ENCODE results near the gene THAP7. TPM values are rescaled to one million over a fixed set of nuclear protein-coding genes. Genes with fewer than 3 reads are reported as not detected.
A peak's percentile ranks its signal among the peaks of the same experiment; 100 is the strongest.

Gene THAP7
- total RNA-seq, 1 experiment from 2014 or later: 33.7 TPM

DNA sequence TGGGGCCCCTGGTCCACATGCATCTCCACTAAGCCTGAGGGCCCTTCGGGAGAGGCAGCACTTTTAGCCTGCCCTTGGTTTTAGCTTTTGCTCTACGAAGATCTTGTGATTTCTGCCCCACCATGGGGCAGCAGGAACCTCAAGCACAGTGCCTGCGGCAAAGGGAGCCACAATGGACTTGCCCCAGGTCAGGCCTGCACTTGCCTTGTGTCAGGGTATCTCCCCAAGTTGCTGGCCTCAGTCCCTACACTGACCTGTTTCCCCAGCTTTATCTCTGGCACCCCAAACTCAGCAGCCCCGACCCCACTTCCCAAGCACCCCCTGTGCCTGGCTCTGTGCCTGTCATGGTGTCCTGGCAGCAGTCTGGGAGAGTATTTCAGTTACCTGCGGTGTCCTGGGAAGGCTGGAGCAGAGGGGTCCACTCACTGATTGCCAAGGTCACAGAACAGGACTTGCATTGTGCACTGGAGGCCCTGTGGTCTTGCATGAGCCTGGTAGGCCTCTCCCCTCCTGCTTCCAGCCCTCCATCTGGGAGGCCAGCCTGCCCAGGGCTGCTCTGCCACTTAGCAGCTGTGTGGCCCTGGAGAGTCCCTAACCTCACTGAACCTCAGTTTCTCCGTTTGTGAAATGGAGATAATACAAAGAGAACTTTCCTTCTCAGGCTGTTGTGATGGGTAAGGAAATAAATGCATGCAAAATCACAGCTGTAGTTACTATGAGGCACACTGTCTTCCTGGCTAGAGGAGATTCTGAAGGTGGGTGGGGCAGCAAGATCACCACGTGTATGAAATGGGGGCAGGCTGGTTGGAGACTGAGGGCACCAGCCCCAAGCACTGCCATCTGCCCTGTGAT is 38.5 kb downstream of the THAP7 start:
- Histone ChIP-seq H3K36me3 (ENCODE audit: insufficient read depth, low read length) (no peaks in the 10 kb centered on the region), H4K20me1 (ENCODE audit: insufficient read depth, low read depth, low read length) (no peaks in the 10 kb centered on the region), H3K4me1 (ENCODE audit: low read length) (no peaks in the 10 kb centered on the region), H3K4me2 (ENCODE audit: low read depth, low read length, poor library complexity, severe bottlenecking) (no peak overlapping the region), H2AFZ (ENCODE audit: low read length) (no peak overlapping the region), H3K9me3 (ENCODE audit: low read length) (no peaks in the 10 kb centered on the region), H3K9me2 (replicated peaks; ENCODE audit: insufficient read depth, low read length) (no peaks in the 10 kb centered on the region), H3K79me2 (ENCODE audit: low read length) (no peaks in the 10 kb centered on the region), H3K4me3 (ENCODE audit: low read length) (no peak overlapping the region), H3K27me3 (ENCODE audit: low read length) (no peaks in the 10 kb centered on the region), H3K9ac (ENCODE audit: low read length) (no peak overlapping the region), H3K27ac (ENCODE audit: low read length) (no peak overlapping the region)
- DNase-seq: no peak

DNA sequence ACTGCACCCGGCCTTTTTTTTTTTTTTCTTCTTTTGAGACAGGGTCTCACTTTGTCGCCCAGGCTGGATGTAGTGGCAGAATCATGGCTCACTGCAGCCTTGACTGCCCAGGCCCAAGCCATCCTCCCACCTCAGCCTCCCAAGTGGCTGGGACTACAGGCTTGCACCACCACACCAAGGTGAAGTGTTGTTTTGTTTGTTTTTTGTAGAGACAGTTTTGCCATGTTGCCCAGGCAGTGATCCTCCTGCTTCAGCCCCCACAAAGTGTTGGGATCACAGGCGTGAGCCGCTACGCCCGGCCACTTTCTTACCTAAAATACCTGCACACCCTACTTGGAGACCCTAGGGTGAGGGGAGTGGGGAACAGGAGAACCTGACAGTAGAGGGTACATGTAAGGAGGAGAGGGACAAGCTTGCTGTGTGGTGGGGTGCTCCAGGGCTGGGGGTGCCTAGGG is 39.4 kb downstream of the THAP7 start:
- no peak overlapping the region for H3K4me3 ChIP-seq (ENCODE audit: low read length)
- H3K9ac ChIP-seq (ENCODE audit: low read length): no peak overlapping the region
- DNase-seq: no peak
- 0 out of 2 replicates have a peak, but pooled peaks cover 4% of the 10 kb centered on the region for H4K20me1 ChIP-seq (ENCODE audit: insufficient read depth, low read depth, low read length)
- no peaks in the 10 kb centered on the region for H3K27me3 ChIP-seq (ENCODE audit: low read length)
- no peaks in the 10 kb centered on the region for H3K9me2 ChIP-seq (replicated peaks; ENCODE audit: insufficient read depth, low read length)
- H3K9me3 ChIP-seq (ENCODE audit: low read length): no peaks in the 10 kb centered on the region
- H2AFZ ChIP-seq (ENCODE audit: low read length): no peak overlapping the region
- H3K4me1 ChIP-seq (ENCODE audit: low read length): peaks cover 2% of the 10 kb centered on the region; the same call in 1 of the 2 replicates
- H3K27ac ChIP-seq (ENCODE audit: low read length): no peak overlapping the region
- H3K79me2 ChIP-seq (ENCODE audit: low read length): no peaks in the 10 kb centered on the region
- no peak overlapping the region for H3K4me2 ChIP-seq (ENCODE audit: low read depth, low read length, poor library complexity, severe bottlenecking)
- H3K36me3 ChIP-seq (ENCODE audit: insufficient read depth, low read length): no peaks in the 10 kb centered on the region

DNA sequence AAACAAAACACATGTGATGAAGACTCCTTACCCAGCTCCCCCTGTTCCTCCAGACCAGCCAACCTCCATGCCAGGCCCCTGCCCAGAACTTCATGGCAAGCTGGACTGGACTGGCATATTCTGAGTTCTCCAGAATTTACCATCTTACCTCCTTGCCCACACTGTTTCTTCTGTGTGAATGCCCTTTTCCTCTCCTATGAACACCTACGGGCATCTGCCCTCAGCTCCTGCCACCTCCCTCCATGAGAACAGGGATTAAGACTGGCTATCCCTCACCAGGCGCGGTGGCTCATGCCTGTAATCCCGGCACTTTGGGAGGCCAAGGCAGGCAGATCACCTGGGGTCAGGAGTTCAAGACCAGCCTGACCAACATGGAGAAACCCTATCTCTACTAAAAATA is 41.3 kb downstream of the THAP7 start:
- no peaks in the 10 kb centered on the region for H3K79me2 ChIP-seq (ENCODE audit: low read length)
- H3K27me3 ChIP-seq (ENCODE audit: low read length): no peaks in the 10 kb centered on the region
- no peaks in the 10 kb centered on the region for H3K9me3 ChIP-seq (ENCODE audit: low read length)
- no peak overlapping the region for H3K9ac ChIP-seq (ENCODE audit: low read length)
- H3K4me2 ChIP-seq (ENCODE audit: low read depth, low read length, poor library complexity, severe bottlenecking): no peak overlapping the region
- no peak overlapping the region for H3K27ac ChIP-seq (ENCODE audit: low read length)
- H3K4me3 ChIP-seq (ENCODE audit: low read length): no peak overlapping the region
- H4K20me1 ChIP-seq (ENCODE audit: insufficient read depth, low read depth, low read length): peaks cover 9% of the 10 kb centered on the region; the same call in 1 of the 2 replicates
- H3K9me2 ChIP-seq (replicated peaks; ENCODE audit: insufficient read depth, low read length): no peaks in the 10 kb centered on the region
- peaks cover 2% of the 10 kb centered on the region; the same call in 1 of the 2 replicates for H3K4me1 ChIP-seq (ENCODE audit: low read length)
- no peak overlapping the region for H2AFZ ChIP-seq (ENCODE audit: low read length)
- no peaks in the 10 kb centered on the region for H3K36me3 ChIP-seq (ENCODE audit: insufficient read depth, low read length)
- DNase-seq: no peak

DNA sequence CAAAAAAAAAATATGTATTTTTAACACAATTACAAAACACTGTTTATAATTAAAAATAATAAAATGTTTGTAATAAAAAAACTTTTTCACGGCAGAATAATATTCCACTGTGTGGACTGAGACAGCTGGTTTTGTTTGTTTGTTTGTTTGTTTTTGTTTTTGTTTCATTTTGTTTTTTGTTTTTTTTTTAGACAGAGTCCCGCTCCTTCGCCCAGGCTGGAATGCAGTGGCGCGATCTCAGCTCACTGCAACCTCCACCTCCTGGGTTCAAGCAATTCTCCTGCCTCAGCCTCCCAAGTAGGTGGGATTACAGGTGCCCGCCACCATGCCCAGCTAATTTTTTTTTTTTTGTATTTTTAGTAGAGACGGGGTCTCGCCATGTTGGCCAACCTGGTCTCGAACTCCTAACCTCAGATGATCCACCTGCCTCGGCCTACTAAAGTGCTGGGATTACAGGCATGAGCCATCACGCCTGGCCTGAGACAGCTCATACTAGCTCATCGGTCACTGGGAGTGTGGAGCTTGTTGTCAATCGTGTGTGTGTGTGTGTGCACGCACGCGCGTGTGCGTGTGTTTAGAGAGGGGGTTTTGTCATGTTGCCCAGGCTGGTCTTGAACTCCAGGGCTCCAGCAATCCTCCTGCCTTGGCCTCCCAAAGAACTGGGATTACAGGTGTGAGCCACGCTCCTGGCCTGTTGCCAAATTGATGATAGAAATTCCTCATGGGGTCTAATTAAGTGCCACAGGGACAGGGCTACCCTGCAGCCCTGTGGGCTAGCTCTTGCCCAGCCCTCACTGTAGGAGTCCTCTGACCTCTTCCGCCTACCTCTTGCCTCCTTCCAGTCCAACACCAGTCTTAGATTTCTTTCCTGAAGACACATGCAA is 42.1 kb downstream of the THAP7 start:
- no peak for DNase-seq
- Histone ChIP-seq H3K9me3 (ENCODE audit: low read length) (no peaks in the 10 kb centered on the region), H3K36me3 (ENCODE audit: insufficient read depth, low read length) (no peaks in the 10 kb centered on the region), H4K20me1 (ENCODE audit: insufficient read depth, low read depth, low read length) (peaks cover 9% of the 10 kb centered on the region; the same call in 1 of the 2 replicates), H3K27me3 (ENCODE audit: low read length) (no peaks in the 10 kb centered on the region), H3K27ac (ENCODE audit: low read length) (no peak overlapping the region), H3K79me2 (ENCODE audit: low read length) (no peaks in the 10 kb centered on the region), H2AFZ (ENCODE audit: low read length) (no peak overlapping the region), H3K9ac (ENCODE audit: low read length) (no peak overlapping the region), H3K4me2 (ENCODE audit: low read depth, low read length, poor library complexity, severe bottlenecking) (no peak overlapping the region), H3K4me3 (ENCODE audit: low read length) (no peak overlapping the region), H3K9me2 (replicated peaks; ENCODE audit: insufficient read depth, low read length) (no peaks in the 10 kb centered on the region), H3K4me1 (ENCODE audit: low read length) (peaks cover 2% of the 10 kb centered on the region; the same call in 1 of the 2 replicates)

DNA sequence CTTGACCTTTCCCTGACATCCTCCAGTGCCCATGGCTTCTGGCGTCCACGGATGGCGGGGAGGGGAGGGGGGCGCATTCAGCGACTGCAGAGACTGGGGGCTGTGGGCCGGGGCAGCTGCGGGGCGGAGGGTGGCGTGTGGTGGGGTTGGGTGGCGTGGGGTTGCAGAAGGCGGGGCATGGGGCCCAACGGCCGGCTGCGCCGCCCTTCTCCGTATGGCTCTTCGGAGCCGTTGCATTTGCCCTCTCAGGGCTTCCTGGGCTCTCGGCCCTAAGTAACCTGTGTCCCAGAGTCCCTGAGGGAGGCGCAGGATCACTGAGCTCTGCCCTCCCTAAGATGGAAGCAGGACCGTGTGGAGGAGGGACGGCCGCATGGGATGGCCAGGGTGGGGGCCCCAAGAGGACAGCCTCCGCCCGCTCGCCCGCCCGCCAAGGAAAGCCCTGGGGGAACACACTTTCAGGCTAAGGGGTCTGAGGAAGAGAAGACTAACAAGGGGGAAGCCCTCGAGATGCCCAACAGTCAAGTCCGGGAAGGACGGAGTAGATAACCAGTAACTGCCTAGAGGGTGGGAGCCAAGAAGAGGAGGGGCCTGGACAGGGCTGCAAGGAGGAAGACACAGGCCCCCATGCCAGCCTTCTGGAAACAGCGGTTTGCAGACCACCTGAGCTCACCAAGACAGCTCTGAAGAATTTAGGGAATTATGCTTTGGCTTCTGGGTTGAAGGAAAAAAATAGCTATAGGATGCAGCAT is 44.1 kb downstream of the THAP7 start:
- peak; percentile 57 for DNase-seq

DNA sequence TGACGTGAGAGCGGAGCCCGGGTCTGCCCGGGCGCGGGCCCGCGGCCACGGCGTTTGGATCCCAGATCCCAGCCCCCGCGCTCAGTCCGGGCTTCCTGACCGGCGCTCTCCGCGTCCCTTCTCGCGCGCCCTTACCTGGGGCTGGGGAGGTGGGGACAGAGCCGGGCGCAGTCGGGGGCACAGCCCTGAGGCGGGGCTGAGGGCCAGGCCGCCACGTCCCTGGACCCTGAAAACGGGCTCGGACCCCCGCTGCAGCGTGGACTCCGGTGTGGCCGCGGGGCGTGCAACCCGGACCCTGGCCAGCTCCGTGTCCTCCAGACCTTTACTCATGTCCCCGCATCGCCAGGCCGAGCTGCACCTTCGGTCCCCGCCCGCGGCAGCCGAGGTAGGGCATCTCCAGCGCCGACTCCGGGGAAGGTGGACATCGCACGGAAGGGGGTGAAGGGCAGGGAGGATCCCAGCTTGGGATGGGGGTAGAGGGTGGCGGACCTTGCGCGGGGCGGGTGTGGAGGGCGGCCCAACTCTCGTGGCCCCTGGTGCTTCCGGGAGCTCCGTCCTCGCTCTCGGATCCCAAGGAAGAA is 44.7 kb downstream of the THAP7 start:
- H3K9me2 ChIP-seq (replicated peaks; ENCODE audit: insufficient read depth, low read length): no peaks in the 10 kb centered on the region
- H2AFZ ChIP-seq (ENCODE audit: low read length): no peak overlapping the region
- no peaks in the 10 kb centered on the region for H3K9me3 ChIP-seq (ENCODE audit: low read length)
- no peak for DNase-seq
- H3K36me3 ChIP-seq (ENCODE audit: insufficient read depth, low read length): peaks cover 7% of the 10 kb centered on the region; the same call in 1 of the 2 replicates
- peak overlapping the region; percentile 19; the same call in 1 of the 2 replicates for H3K4me3 ChIP-seq (ENCODE audit: low read length)
- H3K9ac ChIP-seq (ENCODE audit: low read length): peak overlapping the region; percentile 33; the same call in 1 of the 2 replicates
- no peaks in the 10 kb centered on the region for H3K79me2 ChIP-seq (ENCODE audit: low read length)
- no peaks in the 10 kb centered on the region for H3K27me3 ChIP-seq (ENCODE audit: low read length)
- H3K4me1 ChIP-seq (ENCODE audit: low read length): peaks cover 2% of the 10 kb centered on the region; the same call in 1 of the 2 replicates
- no peak overlapping the region for H3K27ac ChIP-seq (ENCODE audit: low read length)
- peaks cover 21% of the 10 kb centered on the region for H4K20me1 ChIP-seq (ENCODE audit: insufficient read depth, low read depth, low read length)
- peak overlapping the region; percentile 40 for H3K4me2 ChIP-seq (ENCODE audit: low read depth, low read length, poor library complexity, severe bottlenecking)

More for the DNA sequence above, 44.1 kb downstream of the THAP7 start:
- Histone ChIP-seq H3K27me3 (ENCODE audit: low read length) (no peaks in the 10 kb centered on the region), H3K4me2 (ENCODE audit: low read depth, low read length, poor library complexity, severe bottlenecking) (peak overlapping the region; percentile 40), H2AFZ (ENCODE audit: low read length) (no peak overlapping the region), H4K20me1 (ENCODE audit: insufficient read depth, low read depth, low read length) (peaks cover 15% of the 10 kb centered on the region; the same call in 1 of the 2 replicates), H3K36me3 (ENCODE audit: insufficient read depth, low read length) (0 out of 2 replicates have a peak, but pooled peaks cover 2% of the 10 kb centered on the region), H3K4me1 (ENCODE audit: low read length) (peaks cover 2% of the 10 kb centered on the region; the same call in 1 of the 2 replicates), H3K27ac (ENCODE audit: low read length) (no peak overlapping the region), H3K9me2 (replicated peaks; ENCODE audit: insufficient read depth, low read length) (no peaks in the 10 kb centered on the region), H3K79me2 (ENCODE audit: low read length) (no peaks in the 10 kb centered on the region), H3K9me3 (ENCODE audit: low read length) (no peaks in the 10 kb centered on the region), H3K4me3 (ENCODE audit: low read length) (peak overlapping the region; percentile 19; the same call in 1 of the 2 replicates), H3K9ac (ENCODE audit: low read length) (peak overlapping the region; percentile 33; the same call in 1 of the 2 replicates)

DNA sequence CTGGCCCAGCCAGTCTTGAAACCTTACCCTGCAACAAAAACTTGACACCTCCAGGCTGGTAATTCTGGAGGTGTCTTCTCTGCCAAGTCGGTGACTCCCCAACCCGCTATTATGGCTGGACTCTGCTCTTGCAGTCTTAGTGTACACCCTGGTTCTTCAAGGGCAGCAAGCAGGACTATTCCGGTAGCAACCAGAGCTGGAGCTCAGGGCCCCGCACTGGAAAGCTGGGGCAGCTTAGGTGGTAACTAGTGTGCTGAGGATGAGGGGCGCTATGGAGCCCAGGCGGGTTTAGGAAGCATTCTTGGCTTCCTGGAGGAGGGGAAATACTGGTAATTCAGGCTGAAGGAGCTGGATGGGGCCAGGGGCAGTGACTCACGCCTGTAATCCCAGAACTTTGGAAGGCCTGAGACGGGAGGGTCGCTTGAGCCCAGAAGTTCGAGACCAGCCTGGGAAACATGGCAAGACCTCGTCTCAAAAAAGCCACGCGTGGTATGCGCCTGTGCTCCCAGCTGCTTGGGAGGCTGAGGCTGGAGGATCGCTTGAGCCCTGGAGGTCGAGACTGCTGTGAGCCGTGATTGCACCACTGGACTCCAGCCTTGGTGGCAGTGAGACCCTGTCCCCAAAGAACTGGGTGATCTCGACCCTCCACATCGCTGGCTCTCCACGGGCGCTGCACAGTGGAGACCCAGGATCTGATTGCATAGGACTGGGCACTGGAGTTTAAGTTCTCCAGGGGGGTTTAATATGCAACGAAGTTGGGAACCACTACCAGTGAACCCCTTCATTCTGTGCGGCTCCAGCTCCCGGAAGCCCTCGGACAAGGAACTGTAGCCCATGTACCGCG is 45.4 kb downstream of the THAP7 start:
- H3K4me1 ChIP-seq (ENCODE audit: low read length): peaks cover 2% of the 10 kb centered on the region; the same call in 1 of the 2 replicates
- peaks cover 25% of the 10 kb centered on the region for H4K20me1 ChIP-seq (ENCODE audit: insufficient read depth, low read depth, low read length)
- H3K9me2 ChIP-seq (replicated peaks; ENCODE audit: insufficient read depth, low read length): no peaks in the 10 kb centered on the region
- H3K4me2 ChIP-seq (ENCODE audit: low read depth, low read length, poor library complexity, severe bottlenecking): no peak overlapping the region
- H3K79me2 ChIP-seq (ENCODE audit: low read length): no peaks in the 10 kb centered on the region
- H3K27me3 ChIP-seq (ENCODE audit: low read length): no peaks in the 10 kb centered on the region
- no peak for DNase-seq
- H3K9me3 ChIP-seq (ENCODE audit: low read length): no peaks in the 10 kb centered on the region
- H3K27ac ChIP-seq (ENCODE audit: low read length): no peak overlapping the region
- H2AFZ ChIP-seq (ENCODE audit: low read length): no peak overlapping the region
- H3K4me3 ChIP-seq (ENCODE audit: low read length): no peak overlapping the region
- H3K36me3 ChIP-seq (ENCODE audit: insufficient read depth, low read length): peaks cover 14% of the 10 kb centered on the region; the same call in 1 of the 2 replicates
- H3K9ac ChIP-seq (ENCODE audit: low read length): no peak overlapping the region

All from Karpas-422 (cell line).